ENCODE measurements around the gene TFPI2.

Gene TFPI2

GRCh38 chr7:93902777-93903423 is 12.3 kb upstream of the TFPI2 start:
- no peak for DNase-seq

GRCh38 chr7:93897680-93898079 is 7.1 kb upstream of the TFPI2 start:
- DNase-seq: no peak

GRCh38 chr7:93895859-93896600 is 5.5 kb upstream of the TFPI2 start:
- DNase-seq: no peak

- DNase-seq: no peak
These were observed 4.5 kb upstream of the TFPI2 start for GRCh38 chr7:93894966-93895640.

- no peak for DNase-seq
These were observed 3.9 kb upstream of the TFPI2 start for GRCh38 chr7:93894426-93894825.

GRCh38 chr7:93890041-93890463 is 501 bp downstream of the TFPI2 start:
- DNase-seq: no peak

- no peak for DNase-seq
These were observed 1.3 kb downstream of the TFPI2 start for GRCh38 chr7:93889261-93889660.

- DNase-seq: no peak
These were observed 6.0 kb downstream of the TFPI2 start for GRCh38 chr7:93884541-93884940.

GRCh38 chr7:93883917-93884345 is 6.6 kb downstream of the TFPI2 start:
- DNase-seq: no peak

- DNase-seq: no peak
These were observed 7.3 kb downstream of the TFPI2 start for GRCh38 chr7:93883078-93883916.

- no peak for DNase-seq
These were observed 8.1 kb downstream of the TFPI2 start for GRCh38 chr7:93882468-93882867.

- DNase-seq: no peak
These were observed 11.2 kb downstream of the TFPI2 start for GRCh38 chr7:93879356-93879755.

- DNase-seq: no peak
These were observed 12.8 kb downstream of the TFPI2 start for GRCh38 chr7:93877742-93878141.

- no peak for DNase-seq
These were observed 16.5 kb downstream of the TFPI2 start for GRCh38 chr7:93873998-93874574.

GRCh38 chr7:93866886-93867285 is 23.7 kb downstream of the TFPI2 start:
- no peak for DNase-seq

GRCh38 chr7:93862651-93863050 is 27.9 kb downstream of the TFPI2 start:
- DNase-seq: no peak

- DNase-seq: no peak
These were observed 29.1 kb downstream of the TFPI2 start for GRCh38 chr7:93861325-93861949.

GRCh38 chr7:93860261-93860660 is 30.3 kb downstream of the TFPI2 start:
- no peak for DNase-seq

GRCh38 chr7:93858857-93859256 is 31.7 kb downstream of the TFPI2 start:
- no peak for DNase-seq

- no peak for DNase-seq
These were observed 34.2 kb downstream of the TFPI2 start for GRCh38 chr7:93856323-93856722.

- no peak for DNase-seq
These were observed 34.8 kb downstream of the TFPI2 start for GRCh38 chr7:93855797-93856196.

- DNase-seq: no peak
These were observed 36.1 kb downstream of the TFPI2 start for GRCh38 chr7:93854480-93854879.

All from stimulated activated naive CD4-positive, alpha-beta T cell (primary cell).